Hematopoietic multipotent progenitor cell treated with erythropoietin and hydrocortisone succinate and interleukin-3 and kit ligand, for 17 days (in vitro differentiated cells): ENCODE measurements around the gene CTSL.
A peak's percentile ranks its signal among the peaks of the same experiment; 100 is the strongest.

ENCODE experiments used
- DNase-seq: peaks from one replicate; pipeline ENCODE4 v3.0.0-alpha.2; 2015; ENCODE audit warnings: low spot score

CTSL gene

DNA sequence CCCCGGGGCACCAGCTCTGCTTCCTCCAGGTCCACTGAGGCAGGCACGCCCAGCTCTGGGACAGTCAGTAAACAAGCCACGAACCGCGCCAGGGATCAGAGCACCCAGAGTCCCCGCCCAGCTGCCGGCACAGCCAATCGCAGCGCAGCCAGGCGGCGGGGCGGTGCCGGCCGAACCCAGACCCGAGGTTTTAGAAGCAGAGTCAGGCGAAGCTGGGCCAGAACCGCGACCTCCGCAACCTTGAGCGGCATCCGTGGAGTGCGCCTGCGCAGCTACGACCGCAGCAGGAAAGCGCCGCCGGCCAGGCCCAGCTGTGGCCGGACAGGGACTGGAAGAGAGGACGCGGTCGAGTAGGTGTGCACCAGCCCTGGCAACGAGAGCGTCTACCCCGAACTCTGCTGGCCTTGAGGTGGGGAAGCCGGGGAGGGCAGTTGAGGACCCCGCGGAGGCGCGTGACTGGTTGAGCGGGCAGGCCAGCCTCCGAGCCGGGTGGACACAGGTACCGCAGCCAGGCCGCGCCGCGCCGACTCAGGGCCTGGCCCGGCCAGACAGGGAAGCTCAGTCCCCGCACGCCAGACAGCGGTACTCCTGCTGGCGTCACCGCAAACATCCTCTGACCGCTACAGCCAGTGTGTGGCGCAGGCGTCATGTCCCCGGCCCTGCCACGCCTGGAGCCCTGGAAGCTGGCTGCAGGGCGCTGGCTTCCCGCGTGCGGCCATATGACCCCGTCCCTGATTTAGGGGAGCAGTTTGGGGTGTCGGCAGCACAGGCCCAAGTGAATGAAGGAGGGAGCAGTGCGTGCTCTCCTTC lies at the start of gene CTSL:
Gene CTSL, plus strand, starts transcription at position 220 of the 810 bp plus-strand sequence. CDS start 1,485 bp downstream, outside the sequence.
- peak; percentile 98 for DNase-seq

DNA sequence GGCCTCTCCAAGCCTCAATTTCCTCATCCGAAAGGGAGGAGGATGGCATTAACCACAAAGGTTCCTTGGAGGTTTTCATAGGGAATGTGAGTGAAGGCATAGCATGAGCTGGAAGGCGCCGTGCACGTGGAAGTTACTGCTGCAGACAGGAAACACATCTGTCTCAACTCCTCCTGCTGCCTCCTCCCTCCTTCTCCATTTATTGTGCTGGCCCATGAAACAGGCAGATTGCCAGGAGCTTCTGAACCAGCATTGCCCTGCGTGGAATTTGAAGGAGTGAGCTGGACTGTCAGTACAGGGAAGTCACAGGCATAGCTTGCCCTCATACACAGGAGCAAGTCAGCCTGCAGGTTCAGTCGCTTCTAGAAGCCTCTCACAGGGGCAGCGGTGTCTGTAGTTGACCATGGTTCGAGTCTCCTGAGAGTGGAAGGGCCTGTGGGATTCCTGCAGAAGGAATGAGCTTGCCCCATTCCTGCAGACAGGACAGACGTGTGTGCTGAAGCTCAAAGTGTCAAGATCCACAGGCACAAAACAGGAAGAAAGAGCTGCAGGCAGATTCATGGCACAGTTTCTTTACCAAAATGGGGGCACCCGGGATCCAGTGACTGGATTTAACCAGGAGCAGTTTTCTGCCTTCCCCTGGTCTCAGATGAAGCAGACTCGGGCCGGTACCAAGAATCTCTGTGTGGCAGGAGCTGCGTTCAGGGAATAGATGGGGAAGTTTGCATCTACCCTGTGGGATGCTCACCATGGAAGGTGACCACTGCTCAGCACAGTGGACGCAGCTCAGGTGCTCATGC lies 48.7 kb upstream of the CTSL start:
- peak; percentile 36 for DNase-seq

DNA sequence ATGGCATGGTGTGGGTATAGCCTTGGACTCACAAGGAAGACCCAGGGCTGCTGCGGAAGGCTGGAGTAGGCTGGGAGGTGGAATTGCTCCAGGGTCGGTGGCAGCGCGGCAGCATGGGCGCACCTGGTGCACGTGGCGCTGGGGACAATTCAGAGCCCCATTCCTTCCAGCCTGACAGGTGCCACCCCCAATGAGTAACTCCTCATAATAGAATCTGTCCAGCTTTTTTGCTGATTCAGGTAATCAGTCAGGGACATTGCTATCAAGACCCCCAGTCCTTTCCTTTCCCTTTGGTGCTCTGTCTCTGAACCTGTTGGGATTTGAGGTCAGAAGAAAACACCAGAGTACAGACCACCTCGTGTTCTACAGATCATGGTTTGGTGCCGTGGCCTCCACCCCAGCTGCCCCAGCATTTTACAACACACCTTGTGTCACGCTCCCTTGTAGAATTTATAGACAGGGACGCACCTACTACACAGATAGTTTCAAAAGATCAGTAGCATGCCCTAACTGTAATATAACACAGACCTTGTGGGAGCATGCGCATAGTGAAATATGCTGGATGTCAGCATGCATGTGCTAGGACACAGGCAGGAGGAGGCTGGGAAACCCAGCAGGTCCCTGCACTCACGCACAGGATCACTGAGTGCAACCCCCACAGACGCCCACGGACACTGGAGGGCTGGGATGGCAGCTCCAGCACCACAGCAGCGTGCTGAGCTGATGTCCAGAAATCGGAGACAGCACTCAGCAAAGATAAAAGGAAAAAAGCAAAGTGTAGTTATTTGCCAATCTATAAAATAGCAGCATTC lies 47.9 kb upstream of the CTSL start:
- no peak for DNase-seq

DNA sequence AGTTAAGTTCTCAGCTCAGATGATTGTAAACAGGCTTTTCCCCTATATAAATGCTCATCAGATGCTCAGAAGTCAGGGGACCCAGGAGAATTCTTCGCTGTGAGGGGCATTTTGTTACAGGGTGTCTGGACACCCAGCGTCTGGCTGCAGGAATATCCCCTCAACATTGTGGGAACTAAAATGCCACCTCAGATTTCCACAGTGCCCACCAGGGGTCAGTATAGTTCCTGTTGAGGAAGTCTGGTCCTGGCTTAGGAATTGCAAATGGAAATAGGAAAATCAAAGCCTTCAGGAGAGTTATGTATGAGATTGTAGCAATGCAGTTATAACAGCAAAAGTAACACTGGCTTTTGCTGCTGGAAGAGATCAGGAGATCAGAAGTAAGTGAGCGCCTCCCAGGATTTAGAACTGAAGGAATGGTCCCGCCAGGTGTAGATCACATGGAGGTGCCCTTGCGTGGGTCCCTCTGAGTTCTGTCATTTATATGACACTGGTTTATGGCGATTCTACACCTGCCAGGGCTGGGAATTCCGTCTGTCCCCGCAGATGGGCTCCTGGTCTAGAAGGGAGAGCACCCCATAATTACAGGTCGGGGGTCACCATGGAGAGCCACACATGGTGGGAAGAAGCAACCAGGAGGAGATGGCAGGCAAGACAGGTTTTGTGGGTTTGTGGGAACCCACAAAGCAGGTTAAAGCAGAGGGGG lies 47.1 kb upstream of the CTSL start:
- DNase-seq, result peak; percentile 85

DNA sequence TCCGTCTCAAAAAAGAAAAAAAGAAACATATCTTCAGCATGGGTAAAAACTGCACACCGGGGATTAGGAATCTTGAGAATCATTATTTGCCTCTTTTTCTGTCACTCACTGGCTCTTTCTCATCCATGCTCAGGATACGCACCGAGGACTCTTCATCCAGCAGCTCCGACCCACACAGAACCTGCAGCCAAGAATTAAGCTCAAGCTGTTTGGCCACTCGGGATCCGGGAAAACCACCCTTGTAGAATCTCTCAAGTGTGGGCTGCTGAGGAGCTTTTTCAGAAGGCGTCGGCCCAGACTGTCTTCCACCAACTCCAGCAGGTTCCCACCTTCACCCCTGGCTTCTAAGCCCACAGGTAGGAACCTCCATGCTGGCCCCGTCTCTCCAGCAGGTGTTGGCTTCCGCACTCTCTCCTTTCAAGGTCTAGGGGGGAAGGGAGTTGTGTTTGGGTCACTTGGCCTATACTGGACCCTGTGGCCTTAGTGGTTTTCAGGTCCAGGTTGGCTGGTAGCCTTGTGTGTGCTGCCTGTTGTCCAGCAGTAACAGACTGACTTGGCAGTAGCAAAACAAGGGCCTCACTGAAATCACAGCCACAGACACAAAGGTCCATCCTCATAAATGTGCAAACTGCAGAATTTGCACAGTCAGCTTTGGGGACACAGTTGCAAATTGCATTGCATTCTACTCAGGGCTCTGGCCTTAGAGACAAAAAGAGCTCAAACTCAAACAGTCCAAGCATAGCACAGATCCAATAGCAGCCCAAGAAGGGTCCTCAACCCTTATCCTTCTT lies 44.5 kb upstream of the CTSL start:
- no peak for DNase-seq

DNA sequence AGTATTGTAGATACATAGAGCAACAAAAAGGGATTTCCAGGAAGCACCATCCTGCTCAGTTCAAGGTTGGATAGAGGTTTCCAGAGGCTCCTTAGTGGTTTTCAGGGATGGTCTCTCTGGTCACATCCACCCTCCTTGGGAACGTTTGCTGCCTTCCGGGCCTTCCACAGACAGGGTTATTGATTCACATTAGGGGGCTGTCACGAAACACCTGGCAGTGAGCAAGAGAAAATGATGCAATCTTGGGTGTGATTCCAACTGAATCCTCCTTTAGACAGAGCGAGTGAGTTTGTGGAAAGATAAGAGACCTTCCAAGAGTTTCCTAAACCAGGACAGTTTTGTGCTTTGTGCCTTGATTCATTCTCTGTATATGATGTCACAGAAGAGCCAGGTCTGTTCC lies 43.8 kb upstream of the CTSL start:
- DNase-seq, result no peak

DNA sequence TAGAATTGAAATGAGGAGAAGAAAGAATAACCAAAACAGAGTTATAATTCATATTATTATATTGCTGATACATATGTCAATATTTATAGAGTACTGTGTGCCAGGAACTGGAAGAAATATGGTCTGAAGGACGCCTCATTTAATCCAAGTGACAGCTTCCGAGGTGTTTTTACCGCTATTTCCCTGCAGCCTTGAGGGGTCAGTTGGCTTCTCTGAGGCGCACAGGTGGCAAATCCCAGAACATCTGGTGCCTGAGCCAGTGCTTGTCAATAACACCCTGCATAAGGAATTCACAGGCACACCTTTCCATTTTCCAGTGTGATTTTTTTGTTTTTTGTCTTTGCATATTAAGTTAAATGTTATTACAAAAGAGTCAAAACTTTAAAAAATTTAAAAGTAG lies 43.3 kb upstream of the CTSL start:
- no peak for DNase-seq

DNA sequence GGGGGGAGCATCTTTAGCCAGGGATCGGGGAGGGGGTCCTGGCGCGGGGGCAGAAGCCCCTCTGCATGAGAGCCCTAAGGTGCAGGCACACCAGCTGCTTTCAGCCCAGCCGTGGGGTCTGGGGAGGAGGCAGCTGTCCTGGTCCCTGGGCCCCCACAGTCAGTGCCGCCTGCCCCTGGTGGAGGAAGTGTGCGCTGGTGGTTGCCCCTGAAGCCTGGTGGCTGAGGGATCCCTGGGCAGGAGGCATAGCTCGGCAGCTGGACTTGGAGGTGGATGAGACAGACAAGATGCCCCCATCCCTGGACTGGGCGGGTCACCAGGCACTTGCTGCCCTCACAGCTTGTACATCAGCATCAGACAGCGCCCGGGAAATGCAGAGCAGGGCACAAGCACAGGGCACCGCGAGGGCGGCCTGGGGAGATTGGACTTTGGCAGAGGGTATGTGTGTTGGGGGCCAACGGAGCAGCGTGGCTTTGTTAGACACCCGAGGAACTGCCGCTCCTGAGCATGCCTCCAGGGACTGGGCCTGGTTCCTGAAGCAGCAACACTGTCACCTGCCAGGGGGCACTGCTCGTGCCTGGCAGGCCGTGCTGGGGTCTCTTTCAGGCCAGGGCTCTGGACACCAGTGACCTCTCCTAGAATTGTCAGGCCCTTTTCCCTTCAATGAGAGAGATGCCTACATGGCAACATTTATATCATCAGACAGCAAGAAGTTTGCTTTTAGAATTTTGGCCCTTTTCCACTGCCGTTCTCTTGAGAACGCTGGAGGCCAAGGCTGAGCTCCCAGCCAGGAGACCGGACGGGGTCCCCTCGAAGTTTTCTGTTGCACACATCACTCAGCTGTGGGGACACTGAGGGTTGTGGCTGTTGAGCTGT lies 41.9 kb upstream of the CTSL start:
- no peak for DNase-seq

DNA sequence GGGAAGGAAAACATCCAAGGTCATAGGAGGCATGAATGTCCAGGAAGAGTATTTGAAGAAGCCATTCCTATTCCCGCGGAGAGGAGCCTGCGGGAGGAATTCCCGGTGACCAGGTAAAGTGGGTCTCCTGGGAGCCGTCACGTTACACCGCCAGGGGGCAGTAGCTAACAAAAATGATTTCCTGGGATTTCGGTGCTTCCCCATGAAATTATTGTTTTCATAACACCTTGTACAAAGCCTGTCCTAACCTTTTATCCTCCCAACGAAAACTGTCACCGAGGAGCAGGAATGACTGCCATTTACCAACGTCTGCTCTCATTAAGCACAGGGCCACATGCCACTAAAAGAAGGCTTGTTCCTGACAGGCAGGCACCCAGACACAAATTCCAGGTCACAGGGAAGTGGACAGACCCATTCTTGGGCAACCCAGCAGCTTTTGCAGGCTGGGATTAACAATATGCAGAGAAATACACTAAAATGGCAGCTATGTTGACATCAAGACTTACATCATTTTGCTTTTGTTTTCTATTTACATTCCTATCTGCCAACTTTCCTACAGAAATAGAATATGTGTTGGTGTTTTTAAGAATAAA lies 41.2 kb upstream of the CTSL start:
- peak; percentile 78 for DNase-seq

DNA sequence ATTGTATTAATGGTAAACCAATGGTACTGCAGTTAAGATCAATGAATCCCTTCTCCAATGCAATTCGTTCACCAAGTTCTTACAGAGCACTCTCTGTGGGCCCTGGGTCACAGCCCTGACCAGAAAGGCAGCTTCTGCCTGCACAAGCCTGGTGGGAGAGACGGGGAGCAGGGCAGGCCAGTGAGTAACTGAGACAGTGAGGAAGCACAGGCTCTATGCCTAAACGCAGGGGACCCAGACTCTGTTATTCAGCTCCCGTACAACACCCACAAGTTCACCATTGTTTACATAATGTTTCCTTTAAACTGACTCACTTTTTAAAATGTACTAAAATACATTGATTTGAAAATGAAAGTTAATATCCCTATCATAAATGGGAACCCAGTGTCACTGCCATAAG lies 40.5 kb upstream of the CTSL start:
- no peak for DNase-seq

DNA sequence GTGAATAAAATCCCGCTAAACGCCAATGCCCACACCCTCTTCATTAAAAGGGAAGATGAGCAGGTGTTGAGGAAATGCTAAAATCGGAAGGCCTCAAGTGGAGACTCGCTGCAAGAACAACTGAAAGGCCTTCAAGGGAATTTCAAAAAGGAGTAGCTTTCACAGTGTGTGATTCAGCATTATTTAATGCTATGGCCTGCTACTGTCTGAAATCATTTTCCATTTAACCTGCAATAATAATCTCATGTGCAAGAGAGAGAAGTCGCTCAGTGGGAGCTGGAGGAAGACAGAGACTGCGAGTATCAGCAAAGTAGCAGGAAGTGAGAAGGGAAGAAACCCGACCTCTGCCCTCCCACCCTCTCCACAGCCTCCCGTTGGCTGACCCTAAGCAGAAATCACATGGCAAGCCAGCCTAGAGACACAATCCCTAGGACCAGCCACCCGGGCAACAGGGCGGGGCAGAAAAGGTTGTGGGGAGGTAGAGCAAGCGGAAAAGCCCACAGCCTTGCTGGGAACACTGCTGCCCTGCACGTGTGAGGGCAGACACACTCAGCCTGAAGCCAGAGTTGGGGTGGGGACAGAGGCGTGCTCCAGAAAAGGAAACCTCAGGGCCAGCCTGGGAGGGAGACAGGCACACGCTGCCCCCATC lies 39.9 kb upstream of the CTSL start:
- peak; percentile 47 for DNase-seq

DNA sequence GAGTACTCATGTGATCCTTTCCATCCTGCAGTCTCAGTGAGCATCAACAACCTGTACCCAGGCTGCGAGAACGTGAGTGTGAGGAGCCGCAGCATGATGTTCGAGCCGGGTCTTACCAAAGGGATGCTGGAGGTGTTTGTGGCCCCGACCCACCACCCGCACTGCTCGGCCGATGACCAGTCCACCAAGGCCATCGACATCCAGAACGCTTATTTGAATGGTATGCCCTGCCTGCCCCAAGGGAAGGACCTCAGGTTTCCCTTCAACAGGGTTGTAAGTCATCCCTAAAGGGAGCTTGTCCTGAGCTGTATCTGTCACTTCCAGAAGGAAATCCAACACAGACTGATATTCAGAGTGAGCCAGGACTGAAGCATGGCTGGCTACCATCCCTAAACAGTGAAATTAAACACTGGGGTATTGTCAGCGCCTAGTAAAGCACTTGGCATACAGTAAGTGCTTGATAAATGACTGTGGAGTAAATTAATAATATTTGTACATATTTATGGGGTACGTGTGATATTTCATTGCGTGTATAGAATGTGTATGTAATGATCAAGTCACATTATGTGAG lies 39.3 kb upstream of the CTSL start:
- no peak for DNase-seq

DNA sequence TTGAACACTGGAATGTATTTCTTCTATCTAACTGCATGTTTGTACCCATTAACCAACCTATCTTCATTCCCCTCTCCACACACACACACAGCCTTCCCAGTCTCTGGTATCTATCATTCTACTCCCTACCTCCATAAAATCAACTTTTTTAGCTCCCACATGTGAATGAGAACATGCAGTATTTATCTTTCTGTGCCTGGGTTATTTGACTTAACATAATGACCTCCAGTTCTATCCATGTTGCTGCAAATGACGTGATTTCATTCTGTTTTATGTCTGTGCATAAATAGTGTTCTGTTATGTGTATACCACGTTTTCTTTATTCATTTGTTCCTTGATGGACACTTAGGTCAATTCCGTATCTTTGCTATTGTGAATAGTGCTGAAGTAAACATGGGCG lies 38.7 kb upstream of the CTSL start:
- no peak for DNase-seq

DNA sequence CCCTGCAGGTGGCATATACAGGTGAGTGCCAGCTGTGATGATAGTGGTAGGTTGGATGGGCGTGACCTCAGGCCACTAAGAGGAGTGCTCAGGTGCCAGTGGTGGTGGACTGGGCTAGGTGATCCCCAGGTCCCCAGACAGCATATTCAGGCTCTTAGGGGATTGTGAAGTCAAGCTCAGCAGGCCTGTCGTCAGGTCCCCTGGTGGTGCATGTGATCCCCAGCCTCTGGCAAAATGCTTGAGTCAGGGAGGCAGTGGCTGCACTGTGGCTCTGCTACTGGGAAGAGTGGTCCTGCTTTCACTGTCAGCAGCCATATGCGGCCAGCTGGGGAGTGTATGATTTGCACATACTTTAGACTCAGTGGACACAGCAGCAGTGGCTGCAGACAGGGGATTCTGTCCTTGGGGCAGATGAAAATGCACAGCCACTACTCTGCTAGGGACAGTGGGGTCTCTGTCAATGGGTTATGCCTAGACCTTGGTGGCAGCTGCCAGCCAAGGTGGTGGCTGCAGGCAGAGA lies 31.6 kb upstream of the CTSL start:
- DNase-seq, result no peak

DNA sequence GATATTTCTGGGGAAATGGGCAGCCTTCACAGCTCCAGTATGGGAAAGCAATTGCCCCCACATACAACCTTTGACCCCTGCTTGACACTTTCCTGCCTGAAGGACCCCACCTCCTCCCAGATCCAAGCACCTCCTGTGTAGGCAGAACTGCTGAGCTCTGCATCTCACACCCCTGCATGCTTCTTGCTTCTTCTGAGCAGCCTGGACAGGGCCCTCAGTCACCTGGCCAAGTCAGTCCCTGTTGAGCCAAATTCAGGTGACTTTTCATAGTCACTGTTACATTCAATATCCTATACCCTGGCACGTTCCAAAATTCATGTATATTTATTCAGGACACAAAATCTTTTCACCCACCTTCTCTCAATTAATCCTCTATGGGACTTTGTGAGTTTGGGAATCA lies 30.4 kb upstream of the CTSL start:
- no peak for DNase-seq

DNA sequence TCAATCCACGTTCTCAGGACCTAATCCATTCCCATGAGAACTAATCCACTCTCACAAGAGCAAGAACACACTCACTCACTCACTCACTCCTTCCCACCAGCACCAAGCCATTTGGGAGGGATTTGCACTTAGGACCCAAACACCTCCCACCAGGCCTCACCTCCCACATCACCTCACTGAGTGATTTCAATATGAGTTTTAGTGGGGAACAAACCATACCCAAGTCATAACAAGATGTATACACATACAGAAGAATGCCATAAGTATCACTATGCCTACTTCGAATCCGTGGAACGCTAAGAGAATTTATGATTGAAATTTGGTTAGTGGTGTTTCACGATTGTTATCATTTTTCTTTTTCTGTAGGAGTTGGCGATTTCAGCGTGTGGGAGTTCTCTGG lies 29.3 kb upstream of the CTSL start:
- no peak for DNase-seq

DNA sequence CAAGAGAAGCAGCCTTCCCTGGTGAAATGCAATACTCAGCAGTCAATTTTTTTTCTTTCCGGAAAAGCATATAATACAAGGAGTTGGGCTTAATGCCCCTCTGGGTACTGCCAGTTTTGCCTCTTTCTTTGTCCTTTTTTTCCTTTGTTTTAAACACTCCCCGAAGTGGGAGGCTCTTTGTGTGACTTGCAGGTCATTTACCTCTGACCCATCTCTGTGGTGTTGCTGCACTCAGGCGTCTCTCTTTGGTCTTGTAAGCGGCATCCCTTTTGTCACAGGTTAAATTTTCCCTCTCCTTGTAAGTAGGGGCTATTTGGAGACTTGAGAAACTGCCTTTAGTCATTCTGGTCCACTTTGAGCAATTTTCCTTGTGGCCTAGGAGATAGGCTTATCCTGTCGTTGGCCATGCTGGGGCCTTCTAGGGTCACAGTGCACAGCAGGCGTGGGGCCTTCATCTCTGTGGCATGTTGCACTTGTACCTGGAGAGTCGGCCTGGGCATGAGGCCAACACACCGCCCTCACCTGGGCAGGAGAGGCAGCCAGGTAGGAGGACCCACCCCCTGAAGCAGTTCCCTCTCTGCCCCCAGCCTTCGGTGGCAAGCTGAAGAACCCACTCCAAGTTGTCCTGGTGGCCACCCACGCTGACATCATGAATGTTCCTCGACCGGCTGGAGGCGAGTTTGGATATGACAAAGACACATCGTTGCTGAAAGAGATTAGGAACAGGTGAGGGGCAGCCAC lies 27.7 kb upstream of the CTSL start:
- DNase-seq, result no peak

DNA sequence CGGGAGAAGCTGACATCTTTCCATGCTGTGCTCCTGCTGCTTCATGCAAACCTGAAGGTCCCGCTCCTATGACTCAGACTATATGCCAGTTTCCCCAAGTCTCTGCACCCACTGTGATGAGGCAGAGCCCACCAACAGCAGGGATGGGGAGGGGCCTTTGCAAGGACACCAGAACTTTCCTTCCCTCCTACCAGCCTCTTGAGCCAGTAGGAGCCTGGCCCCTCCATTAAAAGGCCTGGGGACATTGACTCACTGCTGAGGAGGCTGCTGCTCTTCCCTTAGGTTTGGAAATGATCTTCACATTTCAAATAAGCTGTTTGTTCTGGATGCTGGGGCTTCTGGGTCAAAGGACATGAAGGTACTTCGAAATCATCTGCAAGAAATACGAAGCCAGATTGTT lies 26.1 kb upstream of the CTSL start:
- DNase-seq, result no peak
